ENCODE data around the gene CYP2D6. TPM values are rescaled to one million over a fixed set of nuclear protein-coding genes. Genes with fewer than 3 reads are reported as not detected.

Gene CYP2D6
- total and polyA plus RNA-seq, 2 of the 8 experiments (the other 6 are each of a cell fraction or from before 2014, with no cell fraction given): 0.93 to 1.7 TPM

DNA sequence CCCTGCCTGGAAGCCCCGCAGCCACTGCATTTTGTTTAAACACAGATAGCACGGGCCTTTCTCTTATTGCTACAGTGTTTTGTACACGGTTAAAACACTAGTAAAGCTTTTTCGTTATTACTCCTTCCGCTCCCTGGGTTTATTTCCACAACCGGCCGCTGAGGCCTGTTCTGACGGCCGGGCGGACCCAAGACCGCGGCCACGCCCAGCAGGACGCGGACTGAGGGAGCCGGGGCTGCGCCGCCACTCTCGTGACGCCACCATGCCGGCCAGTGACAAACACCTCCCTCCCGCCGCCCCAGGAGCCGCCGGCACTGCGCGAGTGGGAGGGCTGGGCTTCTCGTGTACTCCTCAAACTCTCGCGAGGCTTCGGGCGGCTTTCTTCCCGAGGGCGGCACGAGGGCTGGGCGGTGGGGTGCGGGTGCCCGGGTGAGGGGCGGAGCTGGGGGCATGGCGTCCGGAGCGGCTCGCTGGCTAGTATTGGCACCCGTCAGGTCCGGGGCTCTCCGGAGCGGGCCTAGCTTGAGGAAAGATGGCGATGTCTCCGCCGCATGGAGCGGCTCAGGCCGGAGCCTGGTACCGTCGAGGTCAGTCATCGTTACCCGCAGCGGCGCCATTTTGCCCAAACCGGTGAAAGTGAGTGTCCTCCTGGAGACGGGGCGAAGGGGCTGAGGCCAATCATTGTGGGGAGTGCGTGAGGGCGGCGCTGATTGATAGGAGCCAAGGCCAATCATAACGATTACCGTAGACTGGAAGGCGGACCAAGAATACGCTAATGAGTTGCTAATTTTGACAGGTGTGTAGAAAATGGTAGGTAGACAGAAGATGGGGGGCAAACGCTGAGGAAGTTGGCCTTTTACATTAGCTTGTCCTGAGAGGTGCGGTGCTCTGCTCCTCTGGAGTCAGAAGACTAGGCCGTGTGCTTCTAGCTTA is 51.0 kb downstream of the CYP2D6 start, which contains the start of gene SMDT1 (continued):
- TF ChIP-seq RXRA (IDR thresholded peaks at IDR 0.05; ENCODE audit: insufficient read depth, low read depth, low read length) (no peak), CBX8 (IDR thresholded peaks at IDR 0.05; ENCODE audit: borderline replicate concordance, low read depth, low read length) (no peak), GABPA (IDR thresholded peaks at IDR 0.05; ENCODE audit: borderline replicate concordance, insufficient read depth, low read length) (no peak), CEBPB (IDR thresholded peaks at IDR 0.05; ENCODE audit: low read depth, low read length) (no peak), BCL11A (IDR thresholded peaks at IDR 0.05; ENCODE audit: low read depth in 2 of 2, low read length in 2 of 2) (no peak), TCF12 (IDR thresholded peaks at IDR 0.05; ENCODE audit: low read depth, low read length) (no peak), SUZ12 (IDR thresholded peaks at IDR 0.05; ENCODE audit: low read length) (no peak), RBBP5 (IDR thresholded peaks at IDR 0.05; ENCODE audit: borderline replicate concordance, low read depth, low read length) (peak; percentile 91; the same call in 1 of the 2 replicates), RFX5 (IDR thresholded peaks at IDR 0.05; ENCODE audit: borderline replicate concordance, low read depth, low read length) (no peak), POU5F1 (IDR thresholded peaks at IDR 0.05; ENCODE audit: low read depth, low read length) (no peak), KDM4A (IDR thresholded peaks at IDR 0.05; ENCODE audit: low read depth, low read length, severe bottlenecking) (peak; percentile 97), ASH2L (IDR thresholded peaks at IDR 0.05; ENCODE audit: low read length) (peak; percentile 98), CREB1 (IDR thresholded peaks at IDR 0.05) (peak; percentile 79), SP2 (IDR thresholded peaks at IDR 0.05; ENCODE audit: low read length) (peak; percentile 65), CBX5 (IDR thresholded peaks at IDR 0.05; ENCODE audit: low read depth, low read length) (no peak), SP4 (IDR thresholded peaks at IDR 0.05; ENCODE audit: low read length) (no peak), EGR1 (IDR thresholded peaks at IDR 0.05; ENCODE audit: borderline replicate concordance, low read depth, low read length) (no peak), RAD21 (IDR thresholded peaks at IDR 0.05 in 1 of 2, conservative IDR thresholded peaks at IDR 0.05 in 1 of 2; ENCODE audit: low read depth in 2 of 2, low read length in 2 of 2) (no peak), TEAD4 (IDR thresholded peaks at IDR 0.05; ENCODE audit: low read depth, low read length) (no peak)
- TF ChIP-seq, protein P1, sequence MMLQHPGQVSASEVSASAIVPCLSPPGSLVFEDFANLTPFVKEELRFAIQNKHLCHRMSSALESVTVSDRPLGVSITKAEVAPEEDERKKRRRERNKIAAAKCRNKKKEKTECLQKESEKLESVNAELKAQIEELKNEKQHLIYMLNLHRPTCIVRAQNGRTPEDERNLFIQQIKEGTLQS (IDR thresholded peaks at IDR 0.05; ENCODE audit: insufficient read depth, low read depth, low read length): no peak
- TF ChIP-seq, protein P2, sequence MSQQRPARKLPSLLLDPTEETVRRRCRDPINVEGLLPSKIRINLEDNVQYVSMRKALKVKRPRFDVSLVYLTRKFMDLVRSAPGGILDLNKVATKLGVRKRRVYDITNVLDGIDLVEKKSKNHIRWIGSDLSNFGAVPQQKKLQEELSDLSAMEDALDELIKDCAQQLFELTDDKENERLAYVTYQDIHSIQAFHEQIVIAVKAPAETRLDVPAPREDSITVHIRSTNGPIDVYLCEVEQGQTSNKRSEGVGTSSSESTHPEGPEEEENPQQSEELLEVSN (IDR thresholded peaks at IDR 0.05): peak; percentile 84; the same call in 1 of the 2 replicates
- TF ChIP-seq, protein P3, sequence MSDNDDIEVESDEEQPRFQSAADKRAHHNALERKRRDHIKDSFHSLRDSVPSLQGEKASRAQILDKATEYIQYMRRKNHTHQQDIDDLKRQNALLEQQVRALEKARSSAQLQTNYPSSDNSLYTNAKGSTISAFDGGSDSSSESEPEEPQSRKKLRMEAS (IDR thresholded peaks at IDR 0.05): peak; percentile 90

All from H1 (cell line).